Measurements from ENCODE around the gene SCAF11.
"Not testable (repeated sequence)": the region's sequence is repeated elsewhere in the genome, so short reads cannot be mapped to it uniquely, and the experiment has no call there.

DNA sequence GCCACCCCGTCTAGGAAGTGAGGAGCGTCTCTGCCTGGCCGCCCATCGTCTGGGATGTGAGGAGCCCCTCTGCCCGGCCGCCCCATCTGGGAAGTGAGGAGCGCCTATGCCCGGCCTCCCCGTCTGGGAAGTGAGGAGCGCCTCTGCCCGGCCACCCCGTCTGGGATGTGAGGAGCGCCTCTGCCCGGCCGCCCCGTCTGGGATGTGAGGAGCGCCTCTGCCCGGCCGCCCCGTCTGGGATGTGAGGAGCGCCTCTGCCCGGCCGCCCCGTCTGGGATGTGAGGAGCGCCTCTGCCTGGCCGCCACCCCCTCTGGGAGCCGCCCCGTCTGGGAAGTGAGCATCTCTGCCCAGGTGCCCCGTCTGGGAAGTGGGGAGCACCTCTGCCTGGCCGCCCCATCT, 9.7 kb upstream of the SCAF11 start:
- TF ChIP-seq, protein P1, sequence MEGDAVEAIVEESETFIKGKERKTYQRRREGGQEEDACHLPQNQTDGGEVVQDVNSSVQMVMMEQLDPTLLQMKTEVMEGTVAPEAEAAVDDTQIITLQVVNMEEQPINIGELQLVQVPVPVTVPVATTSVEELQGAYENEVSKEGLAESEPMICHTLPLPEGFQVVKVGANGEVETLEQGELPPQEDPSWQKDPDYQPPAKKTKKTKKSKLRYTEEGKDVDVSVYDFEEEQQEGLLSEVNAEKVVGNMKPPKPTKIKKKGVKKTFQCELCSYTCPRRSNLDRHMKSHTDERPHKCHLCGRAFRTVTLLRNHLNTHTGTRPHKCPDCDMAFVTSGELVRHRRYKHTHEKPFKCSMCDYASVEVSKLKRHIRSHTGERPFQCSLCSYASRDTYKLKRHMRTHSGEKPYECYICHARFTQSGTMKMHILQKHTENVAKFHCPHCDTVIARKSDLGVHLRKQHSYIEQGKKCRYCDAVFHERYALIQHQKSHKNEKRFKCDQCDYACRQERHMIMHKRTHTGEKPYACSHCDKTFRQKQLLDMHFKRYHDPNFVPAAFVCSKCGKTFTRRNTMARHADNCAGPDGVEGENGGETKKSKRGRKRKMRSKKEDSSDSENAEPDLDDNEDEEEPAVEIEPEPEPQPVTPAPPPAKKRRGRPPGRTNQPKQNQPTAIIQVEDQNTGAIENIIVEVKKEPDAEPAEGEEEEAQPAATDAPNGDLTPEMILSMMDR (conservative IDR thresholded peaks at IDR 0.05; ENCODE audit: low read length): not testable (repeated sequence)
- not testable (repeated sequence) for TF ChIP-seq EZH2phosphoT487 (IDR thresholded peaks at IDR 0.05; ENCODE audit: borderline replicate concordance, low read depth, low read length)
